Measurements from ENCODE around the gene RRAS2.

RRAS2 gene

GRCh38 chr11:14380125-14380936, 21.3 kb upstream of the RRAS2 start:
- no peaks in the 10 kb centered on the region for H3K9me3 ChIP-seq (ENCODE audit: insufficient read depth, low read length)
- H3K4me1 ChIP-seq (ENCODE audit: insufficient read depth, insufficient read length), result no peaks in the 10 kb centered on the region
- no peak overlapping the region for H3K9ac ChIP-seq (ENCODE audit: insufficient read length, low read depth)
- H3K36me3 ChIP-seq (ENCODE audit: insufficient read depth, insufficient read length, low read length), result no peaks in the 10 kb centered on the region
- H3K4me3 ChIP-seq (ENCODE audit: insufficient read length, low read depth), result no peak overlapping the region
- H3K27me3 ChIP-seq (ENCODE audit: insufficient read depth, insufficient read length), result peaks cover 55% of the 10 kb centered on the region
- TF ChIP-seq YY1 (IDR thresholded peaks at IDR 0.05; ENCODE audit: insufficient read depth, insufficient read length), result no peak
- TF ChIP-seq ZNF274 (IDR thresholded peaks at IDR 0.05; ENCODE audit: low read depth, low read length), result no peak
- TF ChIP-seq SUZ12 (IDR thresholded peaks at IDR 0.05; ENCODE audit: extremely low read depth, insufficient read depth, insufficient read length), result no peak
- no peak for DNase-seq (ENCODE audit: low read depth, low spot score)

DNA sequence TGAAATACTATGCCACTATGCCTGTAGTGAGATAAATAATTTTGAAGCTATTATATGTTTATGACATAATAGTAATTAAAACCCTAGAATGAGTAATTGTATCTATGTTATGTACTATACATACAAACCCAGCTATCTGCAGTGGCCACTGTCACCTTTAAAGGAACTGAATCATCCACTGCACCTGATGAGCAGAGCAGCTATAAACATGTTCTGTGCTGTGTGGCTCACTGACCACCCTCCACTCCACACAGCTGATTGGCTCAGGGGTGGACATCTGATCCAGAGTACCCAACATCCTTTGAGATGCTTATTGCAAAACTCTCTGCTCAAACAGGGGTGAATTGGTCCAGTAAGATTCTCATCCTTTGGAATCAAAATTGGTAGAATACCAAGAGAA, 19.2 kb upstream of the RRAS2 start:
- Histone ChIP-seq H3K9me3 (ENCODE audit: insufficient read depth, low read length) (no peaks in the 10 kb centered on the region), H3K4me1 (ENCODE audit: insufficient read depth, insufficient read length) (peaks cover 2% of the 10 kb centered on the region), H3K27me3 (ENCODE audit: insufficient read depth, insufficient read length) (peaks cover 43% of the 10 kb centered on the region), H3K4me3 (ENCODE audit: insufficient read length, low read depth) (no peak overlapping the region), H3K9ac (ENCODE audit: insufficient read length, low read depth) (no peak overlapping the region), H3K36me3 (ENCODE audit: insufficient read depth, insufficient read length, low read length) (no peaks in the 10 kb centered on the region)
- TF ChIP-seq ZNF274 (IDR thresholded peaks at IDR 0.05; ENCODE audit: low read depth, low read length) (no peak), SUZ12 (IDR thresholded peaks at IDR 0.05; ENCODE audit: extremely low read depth, insufficient read depth, insufficient read length) (no peak), YY1 (IDR thresholded peaks at IDR 0.05; ENCODE audit: insufficient read depth, insufficient read length) (no peak)
- DNase-seq (ENCODE audit: low read depth, low spot score), result no peak

GRCh38 chr11:14376920-14377319, 17.9 kb upstream of the RRAS2 start:
- Histone ChIP-seq H3K9me3 (ENCODE audit: insufficient read depth, low read length) (no peaks in the 10 kb centered on the region), H3K4me3 (ENCODE audit: insufficient read length, low read depth) (no peak overlapping the region), H3K4me1 (ENCODE audit: insufficient read depth, insufficient read length) (peaks cover 2% of the 10 kb centered on the region), H3K36me3 (ENCODE audit: insufficient read depth, insufficient read length, low read length) (no peaks in the 10 kb centered on the region), H3K27me3 (ENCODE audit: insufficient read depth, insufficient read length) (peaks cover 31% of the 10 kb centered on the region), H3K9ac (ENCODE audit: insufficient read length, low read depth) (no peak overlapping the region)
- no peak for DNase-seq (ENCODE audit: low read depth, low spot score)
- TF ChIP-seq ZNF274 (IDR thresholded peaks at IDR 0.05; ENCODE audit: low read depth, low read length) (no peak), YY1 (IDR thresholded peaks at IDR 0.05; ENCODE audit: insufficient read depth, insufficient read length) (no peak), SUZ12 (IDR thresholded peaks at IDR 0.05; ENCODE audit: extremely low read depth, insufficient read depth, insufficient read length) (no peak)

DNA sequence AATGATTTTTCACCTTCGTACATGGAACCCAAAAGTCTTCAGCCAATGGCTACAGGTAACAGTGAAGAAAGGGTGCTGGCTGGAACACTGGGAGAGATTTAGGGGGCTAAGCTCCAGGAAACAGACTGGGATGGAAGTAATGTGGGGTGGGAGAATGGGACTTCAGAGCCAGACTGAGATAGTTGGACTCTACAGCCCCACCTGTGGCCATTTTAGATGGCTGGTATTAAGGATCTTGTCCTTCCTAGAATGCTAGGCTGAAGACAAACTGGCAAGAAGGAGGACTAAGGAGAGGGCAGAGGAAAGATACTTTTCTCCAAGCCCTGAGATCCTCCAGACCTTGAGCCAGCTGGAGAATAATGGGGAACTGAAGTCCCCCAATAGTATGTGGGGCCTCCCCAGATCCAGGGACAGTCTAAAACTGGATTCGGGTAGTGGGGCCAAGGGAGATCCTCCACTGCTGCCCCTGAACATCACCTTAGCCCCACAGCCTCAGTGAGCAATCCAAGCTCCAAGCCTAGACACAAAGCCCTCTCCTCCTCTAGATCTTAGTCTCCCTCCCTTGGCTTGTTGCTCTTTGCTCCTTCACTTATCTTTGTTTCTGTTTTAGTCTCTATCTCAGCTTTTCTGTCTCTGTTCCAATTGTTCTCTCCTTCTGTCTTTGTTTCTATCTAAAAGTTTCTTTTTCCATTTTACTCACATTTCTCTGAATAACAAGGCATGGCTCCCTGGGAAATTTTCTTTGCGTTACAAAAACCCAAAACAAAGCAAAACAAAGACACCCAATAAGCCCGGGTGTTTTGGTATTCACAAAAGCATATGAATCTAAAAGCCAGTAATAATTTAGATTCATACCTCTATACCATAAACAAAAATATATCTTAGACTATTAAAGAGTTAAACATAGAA, 16.2 kb upstream of the RRAS2 start:
- peaks cover 14% of the 10 kb centered on the region for H3K27me3 ChIP-seq (ENCODE audit: insufficient read depth, insufficient read length)
- H3K9me3 ChIP-seq (ENCODE audit: insufficient read depth, low read length), result no peaks in the 10 kb centered on the region
- no peak for DNase-seq (ENCODE audit: low read depth, low spot score)
- no peak overlapping the region for H3K9ac ChIP-seq (ENCODE audit: insufficient read length, low read depth)
- no peaks in the 10 kb centered on the region for H3K36me3 ChIP-seq (ENCODE audit: insufficient read depth, insufficient read length, low read length)
- H3K4me3 ChIP-seq (ENCODE audit: insufficient read length, low read depth), result no peak overlapping the region
- H3K4me1 ChIP-seq (ENCODE audit: insufficient read depth, insufficient read length), result peaks cover 2% of the 10 kb centered on the region
- TF ChIP-seq ZNF274 (IDR thresholded peaks at IDR 0.05; ENCODE audit: low read depth, low read length) (no peak), YY1 (IDR thresholded peaks at IDR 0.05; ENCODE audit: insufficient read depth, insufficient read length) (no peak), SUZ12 (IDR thresholded peaks at IDR 0.05; ENCODE audit: extremely low read depth, insufficient read depth, insufficient read length) (no peak)

GRCh38 chr11:14373941-14374646, 15.1 kb upstream of the RRAS2 start:
- no peak overlapping the region for H3K4me3 ChIP-seq (ENCODE audit: insufficient read length, low read depth)
- no peaks in the 10 kb centered on the region for H3K36me3 ChIP-seq (ENCODE audit: insufficient read depth, insufficient read length, low read length)
- TF ChIP-seq YY1 (IDR thresholded peaks at IDR 0.05; ENCODE audit: insufficient read depth, insufficient read length), result no peak
- TF ChIP-seq SUZ12 (IDR thresholded peaks at IDR 0.05; ENCODE audit: extremely low read depth, insufficient read depth, insufficient read length), result no peak
- no peak for TF ChIP-seq ZNF274 (IDR thresholded peaks at IDR 0.05; ENCODE audit: low read depth, low read length)
- H3K9me3 ChIP-seq (ENCODE audit: insufficient read depth, low read length), result no peaks in the 10 kb centered on the region
- DNase-seq (ENCODE audit: low read depth, low spot score), result no peak
- H3K9ac ChIP-seq (ENCODE audit: insufficient read length, low read depth), result no peak overlapping the region
- peaks cover 2% of the 10 kb centered on the region for H3K4me1 ChIP-seq (ENCODE audit: insufficient read depth, insufficient read length)
- H3K27me3 ChIP-seq (ENCODE audit: insufficient read depth, insufficient read length), result peaks cover 4% of the 10 kb centered on the region

- Histone ChIP-seq H3K9me3 (ENCODE audit: insufficient read depth, low read length) (no peaks in the 10 kb centered on the region), H3K4me1 (ENCODE audit: insufficient read depth, insufficient read length) (peaks cover 2% of the 10 kb centered on the region), H3K4me3 (ENCODE audit: insufficient read length, low read depth) (no peak overlapping the region), H3K27me3 (ENCODE audit: insufficient read depth, insufficient read length) (no peaks in the 10 kb centered on the region), H3K36me3 (ENCODE audit: insufficient read depth, insufficient read length, low read length) (no peaks in the 10 kb centered on the region), H3K9ac (ENCODE audit: insufficient read length, low read depth) (no peak overlapping the region)
- TF ChIP-seq YY1 (IDR thresholded peaks at IDR 0.05; ENCODE audit: insufficient read depth, insufficient read length) (no peak), SUZ12 (IDR thresholded peaks at IDR 0.05; ENCODE audit: extremely low read depth, insufficient read depth, insufficient read length) (no peak)
- no peak for DNase-seq (ENCODE audit: low read depth, low spot score)
Observed at GRCh38 chr11:14372011-14372410, 13.0 kb upstream of the RRAS2 start.

All from NT2/D1 (cell line).